WTC11 (cell line): ENCODE results near the gene TPRKB. TPM values are rescaled to one million over a fixed set of nuclear protein-coding genes. Genes with fewer than 3 reads are reported as not detected.

Experiments
- ATAC-seq: fragments of 200-7000 bp; cut with Tn5 transposase; 2 replicates; pipeline ENCODE4 v1.10.0; 2021; ENCODE audit warnings: mild to moderate bottlenecking, moderate library complexity
- CTCF ChIA-PET: fragments of 300-600 bp; sonication (Branson Sonifier 250); formaldehyde crosslinking; loops from one replicate; lab custom pipeline; 2021; ENCODE audit warnings: antibody characterized with exemption; lab: Charles Lee
- POLR2A ChIA-PET: fragments of 350-600 bp; sonication (Branson Sonifier 250); formaldehyde crosslinking; loops from one replicate; lab custom pipeline; 2021; ENCODE audit warnings: antibody characterized with exemption; lab: Charles Lee
- DNase-seq: peaks from one replicate; pipeline ENCODE4 v3.0.0; 2021; ENCODE audit warnings: low spot score
- H3K27ac Mint-ChIP-seq: 2 replicates; pipeline ENCODE4 v1.8.0; 2021; ENCODE audit warnings: mixed read lengths
- H3K27me3 Mint-ChIP-seq: 2 replicates; pipeline ENCODE4 v1.8.0; 2021; ENCODE audit warnings: low read depth, mild to moderate bottlenecking, moderate library complexity, mixed read lengths
- H3K36me3 Mint-ChIP-seq: 2 replicates; pipeline ENCODE4 v1.8.0; 2021; ENCODE audit warnings: mixed read lengths
- H3K4me1 Mint-ChIP-seq: 2 replicates; pipeline ENCODE4 v1.8.0; 2022; ENCODE audit warnings: mixed read lengths
- H3K4me3 Mint-ChIP-seq: 2 replicates; pipeline ENCODE4 v1.8.0; 2021; ENCODE audit warnings: mild to moderate bottlenecking, moderate library complexity, mixed read lengths
- H3K9me3 Mint-ChIP-seq: 2 replicates; pipeline ENCODE4 v1.8.0; 2021; ENCODE audit warnings: mixed read lengths
- ATF1 ChIP-seq: sonication (generic); formaldehyde crosslinking; IDR thresholded peaks from 2 replicates; pipeline ENCODE4 v1.8.1; 2023; ENCODE audit warnings: mild to moderate bottlenecking, moderate library complexity, missing genetic modification reagents
- ATF6 ChIP-seq: sonication (generic); formaldehyde crosslinking; IDR thresholded peaks from 2 replicates; pipeline ENCODE4 v1.8.1; 2023; ENCODE audit warnings: mild to moderate bottlenecking, missing genetic modification reagents
- CREM ChIP-seq: sonication (generic); formaldehyde crosslinking; IDR thresholded peaks from 2 replicates; pipeline ENCODE4 v1.8.1; 2022; ENCODE audit warnings: mild to moderate bottlenecking, missing genetic modification reagents, moderate library complexity
- E2F5 ChIP-seq: sonication (generic); formaldehyde crosslinking; IDR thresholded peaks from 2 replicates; pipeline ENCODE4 v1.8.1; 2022; ENCODE audit warnings: mild to moderate bottlenecking, moderate library complexity, missing genetic modification reagents
- ESRRA ChIP-seq: sonication (generic); formaldehyde crosslinking; IDR thresholded peaks from 2 replicates; pipeline ENCODE4 v1.8.1; 2022; ENCODE audit warnings: mild to moderate bottlenecking, missing genetic modification reagents, borderline replicate concordance
- FOXJ3 ChIP-seq: sonication (generic); formaldehyde crosslinking; IDR thresholded peaks from 2 replicates; pipeline ENCODE4 v1.9.0; 2021; ENCODE audit warnings: missing genetic modification reagents, mild to moderate bottlenecking, borderline replicate concordance
- HMGA2 ChIP-seq: fragments of 250-450 bp; sonication (Bioruptor Pico); IDR thresholded peaks from 2 replicates; pipeline ENCODE4 v1.4.0; 2021; ENCODE audit warnings: mild to moderate bottlenecking, moderate library complexity
- OVOL2 ChIP-seq: fragments of 250-450 bp; sonication (Bioruptor Pico); IDR thresholded peaks from 2 replicates; pipeline ENCODE4 v1.9.0; 2021; ENCODE audit warnings: mild to moderate bottlenecking, borderline replicate concordance
- PRRX2 ChIP-seq: fragments of 250-450 bp; sonication (Bioruptor Pico); IDR thresholded peaks from 2 replicates; pipeline ENCODE4 v1.8.0; 2021; ENCODE audit warnings: mild to moderate bottlenecking
- SOX15 ChIP-seq: fragments of 250-450 bp; sonication (Bioruptor Pico); IDR thresholded peaks from 2 replicates; pipeline ENCODE4 v1.9.0; 2021; ENCODE audit warnings: mild to moderate bottlenecking
- SP1 ChIP-seq: sonication (generic); formaldehyde crosslinking; conservative IDR thresholded peaks from 2 replicates; pipeline ENCODE4 v1.8.1; 2022; ENCODE audit warnings: missing genetic modification reagents
- TP53 ChIP-seq: sonication (generic); formaldehyde crosslinking; IDR thresholded peaks from 2 replicates; pipeline ENCODE4 v1.8.1; 2023; ENCODE audit warnings: mild to moderate bottlenecking, missing genetic modification reagents
- ZNF317 ChIP-seq: sonication (generic); formaldehyde crosslinking; IDR thresholded peaks from 2 replicates; pipeline ENCODE4 v1.8.1; 2023; ENCODE audit warnings: low read depth, mild to moderate bottlenecking, moderate library complexity, missing genetic modification reagents, borderline replicate concordance
- total RNA-seq: library from RNA; stranded (reverse); gene quantifications from 3 replicates; pipeline ENCODE4 v1.2.3, GENCODE V29; 2021
- TF ChIP-seq, protein P1 (sequence below): sonication (generic); formaldehyde crosslinking; IDR thresholded peaks from 2 replicates; pipeline ENCODE4 v1.8.1; 2022; ENCODE audit warnings: low read depth, mild to moderate bottlenecking, moderate library complexity, missing genetic modification reagents, borderline replicate concordance
- TF ChIP-seq, protein P2 (sequence below): sonication (generic); formaldehyde crosslinking; conservative IDR thresholded peaks from 2 replicates; pipeline ENCODE4 v1.8.1; 2023; ENCODE audit warnings: mild to moderate bottlenecking, low read depth, missing genetic modification reagents, moderate library complexity
- TF ChIP-seq, protein P3 (sequence below): fragments of 250-450 bp; sonication (Bioruptor Pico); IDR thresholded peaks from 2 replicates; pipeline ENCODE4 v1.9.0; 2021; ENCODE audit warnings: mild to moderate bottlenecking
- TF ChIP-seq, protein P4 (sequence below): sonication (generic); formaldehyde crosslinking; IDR thresholded peaks from 2 replicates; pipeline ENCODE4 v1.8.1; 2023; ENCODE audit warnings: mild to moderate bottlenecking, missing genetic modification reagents, moderate library complexity
- TF ChIP-seq, protein P5 (sequence below): fragments of 250-450 bp; sonication (Bioruptor Pico); conservative IDR thresholded peaks from 2 replicates; pipeline ENCODE4 v1.9.0; 2021; ENCODE audit warnings: mild to moderate bottlenecking
- TF ChIP-seq, protein P6 (sequence below): fragments of 250-450 bp; sonication (Bioruptor Pico); IDR thresholded peaks from 2 replicates; pipeline ENCODE4 v1.8.0; 2021; ENCODE audit warnings: mild to moderate bottlenecking
- TF ChIP-seq, protein P7 (sequence below): sonication (generic); formaldehyde crosslinking; IDR thresholded peaks from 2 replicates; pipeline ENCODE4 v1.8.0; 2022; ENCODE audit warnings: mild to moderate bottlenecking, missing genetic modification reagents

TPRKB gene
- total RNA-seq, 1 experiment from 2014 or later, result 30.6 TPM

DNA sequence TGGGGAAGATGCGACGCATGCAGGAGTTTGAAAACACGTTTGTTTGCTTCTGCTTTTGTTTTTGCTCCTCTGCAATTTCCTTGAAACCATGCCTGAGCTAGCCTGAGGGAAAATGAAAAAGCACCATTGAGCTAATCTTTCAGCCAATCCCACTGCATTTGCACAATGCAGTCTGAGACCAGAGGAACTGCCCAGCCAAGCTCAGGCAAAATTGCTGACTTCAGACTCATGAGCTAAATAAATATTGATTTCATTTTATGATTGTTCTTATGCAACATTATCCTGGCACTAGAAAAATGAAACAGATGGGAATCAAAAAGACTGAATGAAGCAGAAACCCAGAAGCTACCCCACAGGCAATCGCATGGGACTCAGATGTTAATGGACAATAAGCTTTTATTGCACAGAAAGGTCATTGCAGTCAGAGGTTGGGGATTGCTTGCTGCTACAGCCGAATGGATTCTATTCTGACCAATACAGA, 37.0 kb downstream of the TPRKB start:
- TF ChIP-seq OVOL2 (CRISPR knock-in tag) (no peak), HMGA2 (CRISPR knock-in tag) (no peak), SP1 (CRISPR knock-in tag) (no peak), ATF6 (CRISPR knock-in tag) (no peak), CREM (CRISPR knock-in tag) (no peak), PRRX2 (CRISPR knock-in tag) (no peak), E2F5 (CRISPR knock-in tag) (no peak), ESRRA (CRISPR knock-in tag) (no peak), ATF1 (CRISPR knock-in tag) (no peak), SOX15 (CRISPR knock-in tag) (no peak), FOXJ3 (CRISPR knock-in tag) (no peak), TP53 (no peak), ZNF317 (CRISPR knock-in tag) (no peak)
- TF ChIP-seq, protein P1, sequence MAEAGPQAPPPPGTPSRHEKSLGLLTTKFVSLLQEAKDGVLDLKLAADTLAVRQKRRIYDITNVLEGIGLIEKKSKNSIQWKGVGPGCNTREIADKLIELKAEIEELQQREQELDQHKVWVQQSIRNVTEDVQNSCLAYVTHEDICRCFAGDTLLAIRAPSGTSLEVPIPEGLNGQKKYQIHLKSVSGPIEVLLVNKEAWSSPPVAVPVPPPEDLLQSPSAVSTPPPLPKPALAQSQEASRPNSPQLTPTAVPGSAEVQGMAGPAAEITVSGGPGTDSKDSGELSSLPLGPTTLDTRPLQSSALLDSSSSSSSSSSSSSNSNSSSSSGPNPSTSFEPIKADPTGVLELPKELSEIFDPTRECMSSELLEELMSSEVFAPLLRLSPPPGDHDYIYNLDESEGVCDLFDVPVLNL (CRISPR knock-in tag), result no peak
- TF ChIP-seq, protein P2, sequence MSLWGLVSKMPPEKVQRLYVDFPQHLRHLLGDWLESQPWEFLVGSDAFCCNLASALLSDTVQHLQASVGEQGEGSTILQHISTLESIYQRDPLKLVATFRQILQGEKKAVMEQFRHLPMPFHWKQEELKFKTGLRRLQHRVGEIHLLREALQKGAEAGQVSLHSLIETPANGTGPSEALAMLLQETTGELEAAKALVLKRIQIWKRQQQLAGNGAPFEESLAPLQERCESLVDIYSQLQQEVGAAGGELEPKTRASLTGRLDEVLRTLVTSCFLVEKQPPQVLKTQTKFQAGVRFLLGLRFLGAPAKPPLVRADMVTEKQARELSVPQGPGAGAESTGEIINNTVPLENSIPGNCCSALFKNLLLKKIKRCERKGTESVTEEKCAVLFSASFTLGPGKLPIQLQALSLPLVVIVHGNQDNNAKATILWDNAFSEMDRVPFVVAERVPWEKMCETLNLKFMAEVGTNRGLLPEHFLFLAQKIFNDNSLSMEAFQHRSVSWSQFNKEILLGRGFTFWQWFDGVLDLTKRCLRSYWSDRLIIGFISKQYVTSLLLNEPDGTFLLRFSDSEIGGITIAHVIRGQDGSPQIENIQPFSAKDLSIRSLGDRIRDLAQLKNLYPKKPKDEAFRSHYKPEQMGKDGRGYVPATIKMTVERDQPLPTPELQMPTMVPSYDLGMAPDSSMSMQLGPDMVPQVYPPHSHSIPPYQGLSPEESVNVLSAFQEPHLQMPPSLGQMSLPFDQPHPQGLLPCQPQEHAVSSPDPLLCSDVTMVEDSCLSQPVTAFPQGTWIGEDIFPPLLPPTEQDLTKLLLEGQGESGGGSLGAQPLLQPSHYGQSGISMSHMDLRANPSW (CRISPR knock-in tag), result no peak
- TF ChIP-seq, protein P3, sequence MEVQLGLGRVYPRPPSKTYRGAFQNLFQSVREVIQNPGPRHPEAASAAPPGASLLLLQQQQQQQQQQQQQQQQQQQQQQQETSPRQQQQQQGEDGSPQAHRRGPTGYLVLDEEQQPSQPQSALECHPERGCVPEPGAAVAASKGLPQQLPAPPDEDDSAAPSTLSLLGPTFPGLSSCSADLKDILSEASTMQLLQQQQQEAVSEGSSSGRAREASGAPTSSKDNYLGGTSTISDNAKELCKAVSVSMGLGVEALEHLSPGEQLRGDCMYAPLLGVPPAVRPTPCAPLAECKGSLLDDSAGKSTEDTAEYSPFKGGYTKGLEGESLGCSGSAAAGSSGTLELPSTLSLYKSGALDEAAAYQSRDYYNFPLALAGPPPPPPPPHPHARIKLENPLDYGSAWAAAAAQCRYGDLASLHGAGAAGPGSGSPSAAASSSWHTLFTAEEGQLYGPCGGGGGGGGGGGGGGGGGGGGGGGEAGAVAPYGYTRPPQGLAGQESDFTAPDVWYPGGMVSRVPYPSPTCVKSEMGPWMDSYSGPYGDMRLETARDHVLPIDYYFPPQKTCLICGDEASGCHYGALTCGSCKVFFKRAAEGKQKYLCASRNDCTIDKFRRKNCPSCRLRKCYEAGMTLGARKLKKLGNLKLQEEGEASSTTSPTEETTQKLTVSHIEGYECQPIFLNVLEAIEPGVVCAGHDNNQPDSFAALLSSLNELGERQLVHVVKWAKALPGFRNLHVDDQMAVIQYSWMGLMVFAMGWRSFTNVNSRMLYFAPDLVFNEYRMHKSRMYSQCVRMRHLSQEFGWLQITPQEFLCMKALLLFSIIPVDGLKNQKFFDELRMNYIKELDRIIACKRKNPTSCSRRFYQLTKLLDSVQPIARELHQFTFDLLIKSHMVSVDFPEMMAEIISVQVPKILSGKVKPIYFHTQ (CRISPR knock-in tag), result no peak
- TF ChIP-seq, protein P4, sequence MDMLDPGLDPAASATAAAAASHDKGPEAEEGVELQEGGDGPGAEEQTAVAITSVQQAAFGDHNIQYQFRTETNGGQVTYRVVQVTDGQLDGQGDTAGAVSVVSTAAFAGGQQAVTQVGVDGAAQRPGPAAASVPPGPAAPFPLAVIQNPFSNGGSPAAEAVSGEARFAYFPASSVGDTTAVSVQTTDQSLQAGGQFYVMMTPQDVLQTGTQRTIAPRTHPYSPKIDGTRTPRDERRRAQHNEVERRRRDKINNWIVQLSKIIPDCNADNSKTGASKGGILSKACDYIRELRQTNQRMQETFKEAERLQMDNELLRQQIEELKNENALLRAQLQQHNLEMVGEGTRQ (CRISPR knock-in tag), result no peak
- TF ChIP-seq, protein P5, sequence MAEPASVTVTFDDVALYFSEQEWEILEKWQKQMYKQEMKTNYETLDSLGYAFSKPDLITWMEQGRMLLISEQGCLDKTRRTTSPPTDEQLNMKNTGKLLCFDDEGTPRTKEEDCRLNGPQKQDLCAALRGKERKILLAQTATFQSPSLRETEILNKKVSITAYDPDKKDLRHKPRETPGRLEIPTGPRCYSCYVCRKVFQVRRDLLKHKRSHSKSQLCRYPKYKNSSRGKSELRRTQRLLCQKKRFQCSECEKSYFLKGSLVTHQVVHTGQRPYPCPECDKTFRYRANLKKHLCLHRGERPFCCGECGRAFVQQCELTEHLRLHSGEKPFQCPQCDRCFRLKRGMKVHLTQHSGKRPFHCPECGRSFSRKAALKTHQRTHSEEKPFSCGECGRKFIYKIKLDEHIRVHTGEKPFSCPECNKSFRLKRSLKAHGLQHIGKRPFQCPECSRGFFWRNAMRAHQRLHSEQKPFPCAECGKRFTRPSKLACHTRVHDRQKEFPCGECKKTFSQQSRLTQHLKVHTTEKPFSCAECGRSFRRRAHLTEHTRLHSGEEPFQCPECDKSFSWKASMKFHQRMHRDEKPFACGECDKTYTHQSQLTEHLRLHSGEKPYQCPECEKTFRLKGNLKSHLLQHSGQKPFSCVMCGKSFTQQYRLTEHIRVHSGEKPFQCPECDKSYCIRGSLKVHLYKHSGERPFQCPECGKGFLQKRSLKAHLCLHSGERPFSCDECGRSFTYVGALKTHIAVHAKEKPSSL (CRISPR knock-in tag), result no peak
- TF ChIP-seq, protein P6, sequence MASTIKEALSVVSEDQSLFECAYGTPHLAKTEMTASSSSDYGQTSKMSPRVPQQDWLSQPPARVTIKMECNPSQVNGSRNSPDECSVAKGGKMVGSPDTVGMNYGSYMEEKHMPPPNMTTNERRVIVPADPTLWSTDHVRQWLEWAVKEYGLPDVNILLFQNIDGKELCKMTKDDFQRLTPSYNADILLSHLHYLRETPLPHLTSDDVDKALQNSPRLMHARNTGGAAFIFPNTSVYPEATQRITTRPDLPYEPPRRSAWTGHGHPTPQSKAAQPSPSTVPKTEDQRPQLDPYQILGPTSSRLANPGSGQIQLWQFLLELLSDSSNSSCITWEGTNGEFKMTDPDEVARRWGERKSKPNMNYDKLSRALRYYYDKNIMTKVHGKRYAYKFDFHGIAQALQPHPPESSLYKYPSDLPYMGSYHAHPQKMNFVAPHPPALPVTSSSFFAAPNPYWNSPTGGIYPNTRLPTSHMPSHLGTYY, result no peak
- TF ChIP-seq, protein P7, sequence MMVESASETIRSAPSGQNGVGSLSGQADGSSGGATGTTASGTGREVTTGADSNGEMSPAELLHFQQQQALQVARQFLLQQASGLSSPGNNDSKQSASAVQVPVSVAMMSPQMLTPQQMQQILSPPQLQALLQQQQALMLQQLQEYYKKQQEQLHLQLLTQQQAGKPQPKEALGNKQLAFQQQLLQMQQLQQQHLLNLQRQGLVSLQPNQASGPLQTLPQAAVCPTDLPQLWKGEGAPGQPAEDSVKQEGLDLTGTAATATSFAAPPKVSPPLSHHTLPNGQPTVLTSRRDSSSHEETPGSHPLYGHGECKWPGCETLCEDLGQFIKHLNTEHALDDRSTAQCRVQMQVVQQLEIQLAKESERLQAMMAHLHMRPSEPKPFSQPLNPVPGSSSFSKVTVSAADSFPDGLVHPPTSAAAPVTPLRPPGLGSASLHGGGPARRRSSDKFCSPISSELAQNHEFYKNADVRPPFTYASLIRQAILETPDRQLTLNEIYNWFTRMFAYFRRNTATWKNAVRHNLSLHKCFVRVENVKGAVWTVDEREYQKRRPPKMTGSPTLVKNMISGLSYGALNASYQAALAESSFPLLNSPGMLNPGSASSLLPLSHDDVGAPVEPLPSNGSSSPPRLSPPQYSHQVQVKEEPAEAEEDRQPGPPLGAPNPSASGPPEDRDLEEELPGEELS (CRISPR knock-in tag), result no peak
- Mint-ChIP-seq H3K4me3 (no peak overlapping the region), H3K27ac (no peak overlapping the region), H3K4me1 (no peaks in the 10 kb centered on the region), H3K36me3 (peaks cover 23% of the 10 kb centered on the region), H3K9me3 (peaks cover 44% of the 10 kb centered on the region), H3K27me3 (peaks cover 80% of the 10 kb centered on the region)
- CTCF ChIA-PET, result no interaction called here
- POLR2A ChIA-PET, result no interaction called here
- no peak for ATAC-seq
- no peak for DNase-seq
